Kidney (tissue), 14 donors: ENCODE measurements around the gene RAB11B. TPM values are rescaled to one million over a fixed set of nuclear protein-coding genes. Genes with fewer than 3 reads are reported as not detected.
"Not testable (repeated sequence)": the region's sequence is repeated elsewhere in the genome, so short reads cannot be mapped to it uniquely, and the experiment has no call there.

Source experiments
- DNase-seq, 5 donors: peaks; one replicate each; pipeline ENCODE4 v3.0.0-alpha.2; 2013 to 2020
- FAIRE-seq: peaks from 2 replicates; lab custom pipeline; 2012; peaks lifted over from hg19 to GRCh38; lab: Jason Lieb, UNC
- H3K27ac ChIP-seq, 2 donors: one replicate each; pipeline ENCODE4 v1.7.0; 2013; ENCODE audit warnings: low read depth in 2 of 2, low read length in 2 of 2, inconsistent platforms in 1 of 2
- H3K27me3 ChIP-seq: one replicate; pipeline ENCODE4 v1.7.1; 2013; ENCODE audit warnings: low read length, inconsistent platforms; ENCODE audit not compliant: control insufficient read depth, insufficient read depth
- H3K36me3 ChIP-seq, 3 donors: one replicate each; pipeline versions ENCODE4 v1.7.0 to v1.7.1; 2013; ENCODE audit warnings: low read length in 3 of 3, control low read depth in 1 of 3, inconsistent platforms in 1 of 3; ENCODE audit not compliant: insufficient read depth in 3 of 3, control insufficient read depth in 2 of 3
- H3K4me1 ChIP-seq, 3 donors: one replicate each; pipeline versions ENCODE4 v1.7.0 to v1.7.1; 2013; ENCODE audit warnings: low read length in 3 of 3, inconsistent platforms in 1 of 3, low read depth in 1 of 3; ENCODE audit not compliant: control insufficient read depth in 2 of 3, insufficient read depth in 2 of 3
- H3K4me3 ChIP-seq, 3 donors: one replicate each; pipeline versions ENCODE4 v1.7.0 to v1.8.1; 2013; ENCODE audit warnings: low read length in 3 of 3, control low read depth in 1 of 3, inconsistent platforms in 1 of 3
- H3K9ac ChIP-seq, 3 donors: one replicate each; pipeline versions ENCODE4 v1.7.0 to v1.7.1; 2013; ENCODE audit warnings: low read length in 3 of 3, control low read depth in 1 of 3, inconsistent platforms in 1 of 3
- H3K9me3 ChIP-seq, 3 donors: one replicate each; pipeline versions ENCODE4 v1.7.0 to v1.7.1; 2013; ENCODE audit warnings: low read length in 3 of 3, control low read depth in 1 of 3, inconsistent platforms in 1 of 3; ENCODE audit not compliant: control insufficient read depth in 2 of 3, insufficient read depth in 1 of 3
- intact Hi-C: fragments of 100-400 bp; cut with DNase I; formaldehyde crosslinking; loops from one replicate; pipeline ENCODE4 v1.11.1; 2022
- polyA plus RNA-seq: library from polyadenylated mRNA; stranded (reverse); fragments of 350-450 nt; fragmentation: Illumina TruSeq; extraction: RNeasy Lipid Tissue Mini Kit (QIAGEN cat#74804); gene quantifications from one replicate; pipeline ENCODE4 v1.2.3, GENCODE V29; 2014; ENCODE audit warnings: low read depth, low replicate concordance; ENCODE audit not compliant: insufficient read depth
- total RNA-seq: library from RNA; stranded (reverse); fragmentation: NEBNext Ultra II Directional; extraction: Animal tissue kit (Norgen Biotek cat#: 25700); gene quantifications from one replicate; pipeline ENCODE4 v1.2.1, GENCODE V29; 2021
- TF ChIP-seq, protein P1 (sequence below): IDR thresholded peaks from 3 replicates; pipeline ENCODE4 v1.5.1; 2012; ENCODE audit warnings: mild to moderate bottlenecking, moderate library complexity, borderline replicate concordance; ENCODE audit not compliant: insufficient read depth; ENCODE audit errors: extremely low read depth
- donor health status: control.
- donor health status: control.
- donor health status: control.
- donor health status: control.
- donor health status: control.
- donor health status: DM: yes; HTN: yes; CAD: no.
- donor health status: Normal renal cell carcinoma (clear cell type).

RAB11B gene
- total and polyA plus RNA-seq, 2 donors from 2014 or later = 146 to 148 TPM

- intact Hi-C loops = no loop called here
- Histone ChIP-seq H3K4me3 (peak within 1 kb of the TSS in 2 of 3 donors; percentile 29 to 61), H3K36me3 (no peaks in the 10 kb centered on the region), H3K9me3 (no peaks in the 10 kb centered on the region), H3K27ac (peak within 1 kb of the TSS; percentile 89 to 91), H3K27me3 (peaks cover 3% of the 10 kb centered on the region), H3K4me1 (no peaks in the 10 kb centered on the region), H3K9ac (peak within 1 kb of the TSS in 2 of 3 donors; percentile 65)
- DNase-seq (peak; percentile 95 to 99 (median 96)), FAIRE-seq (peak; percentile 84)
- TF ChIP-seq, protein P1, sequence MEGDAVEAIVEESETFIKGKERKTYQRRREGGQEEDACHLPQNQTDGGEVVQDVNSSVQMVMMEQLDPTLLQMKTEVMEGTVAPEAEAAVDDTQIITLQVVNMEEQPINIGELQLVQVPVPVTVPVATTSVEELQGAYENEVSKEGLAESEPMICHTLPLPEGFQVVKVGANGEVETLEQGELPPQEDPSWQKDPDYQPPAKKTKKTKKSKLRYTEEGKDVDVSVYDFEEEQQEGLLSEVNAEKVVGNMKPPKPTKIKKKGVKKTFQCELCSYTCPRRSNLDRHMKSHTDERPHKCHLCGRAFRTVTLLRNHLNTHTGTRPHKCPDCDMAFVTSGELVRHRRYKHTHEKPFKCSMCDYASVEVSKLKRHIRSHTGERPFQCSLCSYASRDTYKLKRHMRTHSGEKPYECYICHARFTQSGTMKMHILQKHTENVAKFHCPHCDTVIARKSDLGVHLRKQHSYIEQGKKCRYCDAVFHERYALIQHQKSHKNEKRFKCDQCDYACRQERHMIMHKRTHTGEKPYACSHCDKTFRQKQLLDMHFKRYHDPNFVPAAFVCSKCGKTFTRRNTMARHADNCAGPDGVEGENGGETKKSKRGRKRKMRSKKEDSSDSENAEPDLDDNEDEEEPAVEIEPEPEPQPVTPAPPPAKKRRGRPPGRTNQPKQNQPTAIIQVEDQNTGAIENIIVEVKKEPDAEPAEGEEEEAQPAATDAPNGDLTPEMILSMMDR = no peak
Measured at GRCh38 chr19:8342684-8343482, 47.3 kb upstream of the RAB11B start, which contains the start of gene KANK3. KANK3 (minus strand) TSS chr19:8343262; CDS start chr19:8337828, 5,434 bp downstream.

- intact Hi-C loops = no loop called here
- H3K27ac ChIP-seq = no peak overlapping the region
- FAIRE-seq = no peak
Measured at GRCh38 chr19:8343483-8343844, 46.7 kb upstream of the RAB11B start.

DNA sequence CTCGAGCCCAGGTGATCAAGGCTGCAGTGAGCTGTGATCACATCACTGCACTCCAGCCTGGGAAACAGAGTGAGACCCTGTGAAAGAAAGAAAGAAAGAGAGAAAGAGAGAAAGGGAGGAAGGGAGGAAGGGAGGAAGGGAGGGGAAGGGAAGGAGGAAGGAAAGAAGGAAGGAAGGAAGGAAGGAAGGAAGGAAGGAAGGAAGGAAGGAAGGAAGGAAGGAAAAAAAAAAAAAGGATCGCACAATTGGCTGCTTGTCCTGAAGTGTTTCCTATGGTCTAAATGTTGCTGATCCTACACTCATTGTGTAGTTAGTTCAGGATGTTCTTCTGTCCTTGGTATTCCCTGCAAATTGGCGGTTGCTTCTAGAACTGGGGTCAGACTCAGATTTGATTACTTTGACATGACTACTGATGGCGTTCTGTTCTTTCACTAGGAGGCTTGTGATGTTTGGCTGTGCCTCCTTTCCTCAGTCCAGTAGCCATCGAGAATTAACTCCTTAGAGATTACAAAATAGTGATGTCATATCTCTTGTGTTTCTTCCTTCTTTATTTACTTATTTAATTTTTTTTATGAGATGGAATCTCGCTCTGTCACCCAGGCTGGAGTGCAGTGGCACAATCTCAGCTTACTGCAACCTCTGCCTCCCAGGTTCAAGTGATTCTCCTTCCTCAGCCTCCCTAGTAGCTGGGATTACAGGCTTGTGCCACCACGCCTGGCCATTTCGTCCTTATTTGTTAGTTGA is 40.4 kb upstream of the RAB11B start:
- H3K36me3 ChIP-seq, DNase-seq, FAIRE-seq, intact Hi-C loops, H3K27me3 ChIP-seq, H3K9ac ChIP-seq, H3K27ac ChIP-seq, H3K9me3 ChIP-seq, H3K4me1 ChIP-seq, H3K4me3 ChIP-seq: not testable (repeated sequence)

More at GRCh38 chr19:8343483-8343844, 46.7 kb upstream of the RAB11B start:
- H3K4me3 ChIP-seq = peak overlapping the region in 1 of 3 donors; percentile 61
- no peak for DNase-seq
- TF ChIP-seq, protein P1 = no peak
- H3K9ac ChIP-seq = no peak overlapping the region
- peaks cover 3% of the 10 kb centered on the region for H3K27me3 ChIP-seq
- no peaks in the 10 kb centered on the region for H3K4me1 ChIP-seq
- no peaks in the 10 kb centered on the region for H3K36me3 ChIP-seq
- no peaks in the 10 kb centered on the region for H3K9me3 ChIP-seq
